Measurements from ENCODE around the gene SPTAN1. TPM values are rescaled to one million over a fixed set of nuclear protein-coding genes. Genes with fewer than 3 reads are reported as not detected.

The SPTAN1 gene
- total and polyA plus RNA-seq, 8 donors = 58.6 to 155 (median 90.9) TPM

- H3K36me3 ChIP-seq = peaks cover 0 to 49% (median 22%) of the 10 kb centered on the region in 3 donors
These were observed 23.2 kb upstream of the SPTAN1 start for GRCh38 chr9:128529191-128529590.

GRCh38 chr9:128532581-128532980 lies 19.8 kb upstream of the SPTAN1 start:
- 97% methylated on average over 4 of the region's 4 CpGs for WGBS, 2 donors
- no peaks in the 10 kb centered on the region for H3K27me3 ChIP-seq
- TF ChIP-seq CTCF (IDR thresholded peaks at IDR 0.05) = no peak
- ATAC-seq (no peak), DNase-seq (no peak), FAIRE-seq (no peak)
- H3K4me1 ChIP-seq = no peaks in the 10 kb centered on the region
- H3K27ac ChIP-seq = no peak overlapping the region
- no peaks in the 10 kb centered on the region for H3K9me3 ChIP-seq
- intact Hi-C loops (cut with DNase I) = no loop called here
- H3K4me3 ChIP-seq = no peak overlapping the region
- H3K36me3 ChIP-seq = peaks cover 0 to 37% (median 5%) of the 10 kb centered on the region in 3 donors

More at GRCh38 chr9:128529191-128529590, 23.2 kb upstream of the SPTAN1 start:
- intact Hi-C loops (cut with DNase I) = no loop called here
- DNase-seq (no peak), FAIRE-seq (no peak), ATAC-seq (no peak)
- H3K27ac ChIP-seq = no peak overlapping the region
- TF ChIP-seq CTCF (IDR thresholded peaks at IDR 0.05) = no peak
- 79 to 86% methylated on average over 4 of the region's 4 CpGs for WGBS, 2 donors
- no peaks in the 10 kb centered on the region for H3K4me1 ChIP-seq
- no peak overlapping the region for H3K4me3 ChIP-seq
- H3K27me3 ChIP-seq = no peaks in the 10 kb centered on the region
- no peaks in the 10 kb centered on the region for H3K9me3 ChIP-seq

GRCh38 chr9:128540634-128541360 lies 11.6 kb upstream of the SPTAN1 start:
- intact Hi-C loops (cut with DNase I) = no loop called here
- H3K4me1 ChIP-seq = no peaks in the 10 kb centered on the region
- no peak for FAIRE-seq
- no peak overlapping the region for H3K4me3 ChIP-seq
- TF ChIP-seq CTCF (IDR thresholded peaks at IDR 0.05) = no peak
- no peaks in the 10 kb centered on the region for H3K27me3 ChIP-seq
- WGBS, 2 donors = 79 to 80% methylated on average over 3 of the region's 3 CpGs
- H3K36me3 ChIP-seq = peaks cover 3 to 57% (median 12%) of the 10 kb centered on the region in 3 donors
- DNase-seq = no peak
- ATAC-seq = peak in 1 of 4 donors; percentile 30
- no peaks in the 10 kb centered on the region for H3K9me3 ChIP-seq
- no peak overlapping the region for H3K27ac ChIP-seq

- Histone ChIP-seq H3K9me3 (no peaks in the 10 kb centered on the region), H3K4me1 (no peaks in the 10 kb centered on the region), H3K27ac (no peak overlapping the region), H3K36me3 (peaks cover 0 to 4% (median 0%) of the 10 kb centered on the region in 3 donors), H3K4me3 (no peak overlapping the region), H3K27me3 (no peaks in the 10 kb centered on the region)
- FAIRE-seq (no peak), DNase-seq (no peak), ATAC-seq (no peak)
- no peak for TF ChIP-seq CTCF (IDR thresholded peaks at IDR 0.05)
- intact Hi-C loops (cut with DNase I) = no loop called here
- 58 to 65% methylated on average over 3 of the region's 3 CpGs for WGBS, 2 donors
These were observed 5.9 kb upstream of the SPTAN1 start for GRCh38 chr9:128546504-128546903.

GRCh38 chr9:128548876-128549275 lies 3.5 kb upstream of the SPTAN1 start:
- H3K36me3 ChIP-seq = no peaks in the 10 kb centered on the region
- H3K27ac ChIP-seq = no peak overlapping the region
- intact Hi-C loops (cut with DNase I) = no loop called here
- ATAC-seq (no peak), DNase-seq (no peak), FAIRE-seq (no peak)
- no peaks in the 10 kb centered on the region for H3K9me3 ChIP-seq
- H3K27me3 ChIP-seq = no peaks in the 10 kb centered on the region
- no peak overlapping the region for H3K4me3 ChIP-seq
- no peak for TF ChIP-seq CTCF (IDR thresholded peaks at IDR 0.05)
- peaks cover 0 to 6% (median 0%) of the 10 kb centered on the region in 3 donors for H3K4me1 ChIP-seq
- WGBS, 2 donors = 75 to 78% methylated on average over 7 of the region's 7 CpGs
